ENCODE results near the gene FAM210A.

The FAM210A gene

GRCh38 chr18:13649397-13650390 is 76.7 kb downstream of the FAM210A start:
- in situ Hi-C loops (cut with HindIII; ENCODE audit: low sequenced_read_pairs), result no loop called here

- in situ Hi-C loops (cut with HindIII; ENCODE audit: low sequenced_read_pairs), result no loop called here
Observed at GRCh38 chr18:13647761-13648160, 78.6 kb downstream of the FAM210A start.

DNA sequence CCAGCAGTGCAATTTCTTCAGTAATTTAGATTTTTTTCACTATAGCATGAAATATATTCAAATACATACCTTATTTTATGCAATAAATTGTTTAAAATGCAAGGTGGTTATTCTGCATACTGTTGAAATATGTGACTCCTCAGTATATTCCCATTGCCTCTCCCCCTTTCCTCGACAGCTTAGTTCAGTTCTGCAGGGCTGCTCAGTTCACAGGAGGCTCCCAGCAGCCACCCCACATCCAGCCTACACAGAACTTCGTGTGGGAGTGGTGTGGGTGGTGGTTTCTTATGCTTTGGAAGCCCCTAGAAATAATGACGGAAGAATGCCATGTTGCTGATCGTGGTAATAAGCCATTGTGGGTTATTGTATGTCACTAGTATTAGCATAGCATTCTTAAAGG is 79.7 kb downstream of the FAM210A start:
- in situ Hi-C loops (cut with HindIII; ENCODE audit: low sequenced_read_pairs), result no loop called here

DNA sequence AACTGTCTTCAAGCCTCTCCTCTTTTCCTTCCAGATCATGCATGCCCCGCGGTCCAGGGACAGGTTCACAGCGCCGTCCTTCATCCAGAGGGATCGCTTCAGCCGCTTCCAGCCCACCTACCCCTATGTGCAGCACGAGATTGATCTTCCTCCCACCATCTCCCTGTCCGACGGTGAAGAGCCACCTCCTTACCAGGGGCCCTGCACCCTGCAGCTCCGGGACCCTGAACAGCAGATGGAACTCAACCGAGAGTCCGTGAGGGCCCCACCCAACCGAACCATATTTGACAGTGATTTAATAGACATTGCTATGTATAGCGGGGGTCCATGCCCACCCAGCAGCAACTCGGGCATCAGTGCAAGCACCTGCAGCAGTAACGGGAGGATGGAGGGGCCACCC is 81.3 kb downstream of the FAM210A start:
- in situ Hi-C loops (cut with HindIII; ENCODE audit: low sequenced_read_pairs), result no loop called here

GRCh38 chr18:13643261-13643751 is 83.1 kb downstream of the FAM210A start:
- in situ Hi-C loops (cut with HindIII; ENCODE audit: low sequenced_read_pairs), result no loop called here

DNA sequence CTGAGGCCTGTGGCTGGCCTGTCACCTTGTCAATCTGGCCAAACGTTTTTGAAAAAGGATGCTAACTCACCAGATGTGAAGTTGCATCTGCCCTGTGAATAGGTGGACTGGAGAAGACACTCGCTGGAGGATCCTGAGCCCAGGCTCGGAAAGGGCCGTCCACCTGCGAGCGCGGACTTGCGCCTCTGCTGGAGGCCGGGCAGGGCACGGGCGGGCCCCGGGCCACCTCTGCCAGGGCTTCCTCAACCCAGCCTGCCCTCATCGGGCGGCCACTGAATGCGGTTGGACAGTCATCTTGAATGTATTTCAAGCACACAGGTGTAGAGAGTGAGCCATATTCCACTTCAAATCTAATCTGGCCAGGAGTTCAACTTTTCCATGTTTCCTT is 83.9 kb downstream of the FAM210A start:
- in situ Hi-C loops (cut with HindIII; ENCODE audit: low sequenced_read_pairs), result no loop called here

DNA sequence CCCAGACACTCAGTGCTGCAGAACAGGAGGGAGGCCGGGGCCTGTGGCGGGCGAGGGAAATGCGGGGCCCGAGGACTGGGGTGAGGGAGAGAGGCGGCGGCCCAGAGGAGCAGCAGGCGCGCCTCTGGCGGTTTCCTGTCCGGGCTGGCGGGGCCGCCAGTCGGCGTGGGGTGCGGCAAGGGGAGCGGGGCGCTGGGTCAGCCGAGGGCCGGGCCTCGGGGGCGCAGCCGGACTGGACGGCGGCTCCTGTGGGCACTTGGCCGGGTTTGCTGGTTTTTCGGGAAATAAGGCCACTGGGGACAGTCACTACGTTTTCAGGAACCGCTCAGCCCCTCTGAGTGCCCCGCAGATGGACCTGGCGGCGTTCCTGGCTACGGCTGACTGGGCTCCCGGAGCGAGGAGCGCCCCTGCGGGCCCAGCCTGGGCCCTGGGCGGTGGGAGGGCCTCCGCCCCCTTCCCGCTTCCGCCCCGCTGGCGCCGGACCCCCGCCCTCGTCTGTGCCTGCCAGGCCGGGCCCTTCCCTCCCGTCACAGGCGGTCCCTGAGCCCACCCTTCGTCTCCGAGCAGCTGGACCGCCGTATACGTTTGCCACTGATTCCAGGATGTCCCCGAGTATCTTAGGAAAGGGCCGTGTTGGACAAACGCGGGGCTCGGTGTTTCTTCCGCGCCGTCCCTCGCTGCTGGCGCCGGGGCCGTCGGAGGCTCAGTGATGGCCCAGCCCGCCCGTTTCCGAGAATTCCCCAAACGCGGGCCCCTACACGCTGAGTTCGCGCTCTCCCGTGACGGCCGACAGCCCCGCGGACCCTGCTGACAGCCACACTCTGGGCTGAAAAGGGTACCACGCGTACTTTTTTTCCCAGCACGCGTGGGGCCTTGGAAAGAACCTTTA is 84.6 kb downstream of the FAM210A start:
- in situ Hi-C loops (cut with HindIII; ENCODE audit: low sequenced_read_pairs), result no loop called here

- in situ Hi-C loops (cut with HindIII; ENCODE audit: low sequenced_read_pairs), result no loop called here
Observed at GRCh38 chr18:13640266-13640860, 86.0 kb downstream of the FAM210A start.

GRCh38 chr18:13638719-13639595 is 87.4 kb downstream of the FAM210A start:
- in situ Hi-C loops (cut with HindIII; ENCODE audit: low sequenced_read_pairs), result no loop called here

DNA sequence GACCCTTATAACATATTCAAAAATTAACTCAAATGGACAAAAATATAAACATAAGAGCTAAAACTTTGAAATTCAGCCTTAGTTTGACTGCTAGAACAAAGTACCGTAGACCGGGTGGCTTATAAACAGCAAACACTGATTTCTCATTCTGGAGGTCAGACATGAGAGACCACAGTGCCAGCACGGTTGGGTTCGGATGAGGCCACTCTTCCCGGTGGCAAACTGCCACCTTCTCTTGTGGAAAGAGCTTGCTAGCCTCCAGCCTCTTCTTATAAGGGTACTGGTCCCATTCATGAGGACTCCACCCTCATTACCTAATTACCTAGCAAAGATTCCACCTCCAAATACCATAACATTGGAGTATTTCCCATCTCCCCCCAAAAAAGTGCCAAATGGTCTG is 91.3 kb downstream of the FAM210A start:
- in situ Hi-C loops (cut with HindIII; ENCODE audit: low sequenced_read_pairs), result no loop called here

GRCh38 chr18:13633700-13634099 is 92.7 kb downstream of the FAM210A start:
- in situ Hi-C loops (cut with HindIII; ENCODE audit: low sequenced_read_pairs), result no loop called here

- in situ Hi-C loops (cut with HindIII; ENCODE audit: low sequenced_read_pairs), result no loop called here
Observed at GRCh38 chr18:13630716-13631268, 95.6 kb downstream of the FAM210A start.

- in situ Hi-C loops (cut with HindIII; ENCODE audit: low sequenced_read_pairs), result no loop called here
Observed at GRCh38 chr18:13629841-13630715, 96.3 kb downstream of the FAM210A start.

DNA sequence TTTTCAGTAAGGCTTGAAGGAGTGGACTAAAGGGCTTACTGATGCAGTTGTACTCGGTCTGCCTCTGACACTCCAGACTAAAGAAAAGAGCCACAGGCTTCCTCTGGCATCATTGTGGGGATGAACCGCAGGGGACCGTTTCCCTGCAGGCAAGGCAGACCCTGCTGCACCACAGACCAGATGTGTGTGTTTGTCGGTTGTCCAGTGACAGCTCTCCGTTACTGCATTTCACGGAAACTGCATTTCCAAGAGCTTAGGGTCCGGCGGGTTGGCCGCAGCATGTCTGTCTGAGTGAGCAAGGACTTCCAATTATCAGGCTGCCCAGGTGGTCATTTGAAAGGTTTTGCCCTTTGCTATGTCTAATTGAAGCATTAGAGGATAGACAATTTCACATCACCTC is 98.1 kb downstream of the FAM210A start:
- in situ Hi-C loops (cut with HindIII; ENCODE audit: low sequenced_read_pairs), result no loop called here

GRCh38 chr18:13627639-13628038 is 98.7 kb downstream of the FAM210A start:
- in situ Hi-C loops (cut with HindIII; ENCODE audit: low sequenced_read_pairs), result no loop called here

GRCh38 chr18:13626544-13626908 is 99.8 kb downstream of the FAM210A start:
- in situ Hi-C loops (cut with HindIII; ENCODE audit: low sequenced_read_pairs), result no loop called here

- in situ Hi-C loops (cut with HindIII; ENCODE audit: low sequenced_read_pairs), result no loop called here
Observed at GRCh38 chr18:13625843-13626543, 100.4 kb downstream of the FAM210A start.

GRCh38 chr18:13625355-13625754 is 101.0 kb downstream of the FAM210A start:
- in situ Hi-C loops (cut with HindIII; ENCODE audit: low sequenced_read_pairs), result no loop called here

Data from DLD1 (cell line).